HepG2 (cell line): ENCODE measurements around the gene OCSTAMP. TPM values are rescaled to one million over a fixed set of nuclear protein-coding genes. Genes with fewer than 3 reads are reported as not detected.

ENCODE experiments used
- ATRX ChIP-seq: sonication (generic); formaldehyde crosslinking; IDR thresholded peaks from 2 replicates; pipeline ENCODE4 v1.4.0; 2020; ENCODE audit warnings: missing genetic modification reagents, borderline replicate concordance
- GABPA ChIP-seq, 2 experiments: IDR thresholded peaks; 2 replicates each; pipeline ENCODE4 v1.6.1; 2011 to 2016; ENCODE audit warnings: low read depth in 2 of 2, low read length in 1 of 2, missing biosample characterization in 1 of 2, missing genetic modification characterization in 1 of 2
- GPN1 ChIP-seq: sonication (generic); formaldehyde crosslinking; IDR thresholded peaks from 2 replicates; pipeline ENCODE4 v1.5.1; 2020; ENCODE audit warnings: missing genetic modification reagents, borderline replicate concordance
- LCORL ChIP-seq, 2 experiments: fragments of 450-650 bp in 1 of 2; sonication (generic) in 1 of 2; formaldehyde crosslinking in 1 of 2; IDR thresholded peaks; 2 replicates each; pipeline versions ENCODE4 v1.5.0 to v1.6.1; 2017 to 2020; ENCODE audit warnings: antibody characterized with exemption in 1 of 2, missing genetic modification reagents in 1 of 2
- RXRB ChIP-seq: IDR thresholded peaks from 2 replicates; pipeline ENCODE4 v1.6.1; 2016; ENCODE audit warnings: borderline replicate concordance, missing genetic modification reagents, missing compliant biosample characterization
- SATB2 ChIP-seq: sonication (generic); formaldehyde crosslinking; IDR thresholded peaks from 2 replicates; pipeline ENCODE4 v1.5.0; 2020; ENCODE audit warnings: missing genetic modification reagents
- SYNCRIP ChIP-seq: fragments of 200-400 bp; formaldehyde crosslinking; IDR thresholded peaks from 2 replicates; pipeline ENCODE4 v1.6.1; 2018; ENCODE audit warnings: mild to moderate bottlenecking, low read depth, low read length; ENCODE audit not compliant: insufficient read depth
- ZNF124 ChIP-seq: sonication (generic); formaldehyde crosslinking; IDR thresholded peaks from 2 replicates; pipeline ENCODE4 v1.4.0; 2020; ENCODE audit warnings: missing genetic modification reagents
- ZNF225 ChIP-seq: sonication (generic); formaldehyde crosslinking; IDR thresholded peaks from 2 replicates; pipeline ENCODE4 v1.4.0; 2020; ENCODE audit warnings: mild to moderate bottlenecking, missing genetic modification reagents
- ZNF354B ChIP-seq: sonication (generic); formaldehyde crosslinking; IDR thresholded peaks from 2 replicates; pipeline ENCODE4 v1.8.0; 2022; ENCODE audit warnings: mild to moderate bottlenecking, missing genetic modification reagents
- ZNF747 ChIP-seq: sonication (generic); formaldehyde crosslinking; IDR thresholded peaks from 2 replicates; pipeline ENCODE4 v1.8.1; 2023; ENCODE audit warnings: missing genetic modification reagents, mild to moderate bottlenecking, borderline replicate concordance
- ZNF749 ChIP-seq: sonication (generic); formaldehyde crosslinking; IDR thresholded peaks from 2 replicates; pipeline ENCODE4 v1.8.0; 2022; ENCODE audit warnings: mild to moderate bottlenecking, missing genetic modification reagents, moderate library complexity, borderline replicate concordance
- ZNF879 ChIP-seq: sonication (generic); formaldehyde crosslinking; IDR thresholded peaks from 2 replicates; pipeline ENCODE4 v1.8.1; 2023; ENCODE audit warnings: missing genetic modification reagents
- polyA plus RNA-seq, 8 experiments: library from polyadenylated mRNA; depleted of rRNA in 3 of 8; stranded (reverse) in 7 of 8; unstranded in 1 of 8; fragments of >200 nt; fragmentation: Illumina TruSeq in 4 of 8; extraction: Trizol in 4 of 8; gene quantifications; 2 replicates each; pipeline versions ENCODE4 v1.2.1 to v1.2.3, GENCODE V29; 2011 to 2016; ENCODE audit warnings: low read depth in 4 of 8, missing spikeins in 1 of 8, mixed read lengths in 1 of 8; ENCODE audit not compliant: insufficient read depth in 1 of 8
- total RNA-seq, 5 experiments: library from RNA; depleted of rRNA; stranded (reverse); fragments of >200 nt; fragmentation: Illumina TruSeq; extraction: Trizol; gene quantifications; 2 replicates each; pipeline ENCODE4 v1.2.3, GENCODE V29; 2016; ENCODE audit warnings: low read depth in 1 of 5
- TF ChIP-seq, protein P1 (sequence below): sonication (generic); formaldehyde crosslinking; IDR thresholded peaks from 2 replicates; pipeline ENCODE4 v1.9.0; 2021; ENCODE audit warnings: missing genetic modification reagents, mild to moderate bottlenecking, borderline replicate concordance
- TF ChIP-seq, protein P2 (sequence below), 2 experiments: fragments of 450-650 bp in 1 of 2; sonication (generic) in 1 of 2; formaldehyde crosslinking in 1 of 2; IDR thresholded peaks; 2 replicates each; pipeline versions ENCODE4 v1.6.1 to v1.8.0; 2016 to 2022; ENCODE audit warnings: antibody characterized with exemption in 1 of 2, mild to moderate bottlenecking in 1 of 2, missing genetic modification reagents in 1 of 2
- TF ChIP-seq, protein P3 (sequence below): sonication (generic); formaldehyde crosslinking; IDR thresholded peaks from 2 replicates; pipeline ENCODE4 v1.5.0; 2020; ENCODE audit warnings: missing genetic modification reagents
- TF ChIP-seq, protein P4 (sequence below): IDR thresholded peaks from 2 replicates; pipeline ENCODE4 v1.6.1; 2012; ENCODE audit warnings: inconsistent platforms

Gene OCSTAMP
- total and polyA plus RNA-seq, 2 of the 13 experiments (the other 11 are each of a cell fraction or from before 2014, with no cell fraction given) = not detected

DNA sequence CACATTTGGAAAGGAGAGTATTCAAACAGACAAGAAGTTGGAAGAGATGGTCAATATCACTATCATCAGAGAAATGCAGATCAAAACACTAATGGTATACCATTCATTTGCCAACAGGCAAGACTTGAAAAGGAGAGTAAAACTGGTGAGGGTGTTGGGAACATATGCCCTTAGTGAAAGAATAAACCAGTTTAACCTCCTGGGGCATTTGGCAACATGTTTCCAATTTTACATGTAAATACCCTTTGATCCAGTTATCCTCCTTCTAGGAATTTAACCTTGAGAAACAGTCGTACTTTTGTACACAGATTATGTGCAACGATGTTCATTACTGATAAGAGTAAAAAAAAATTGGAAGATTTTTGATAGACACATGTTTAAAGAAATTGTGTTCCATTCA is 34.1 kb upstream of the OCSTAMP start (continued):
- TF ChIP-seq ZNF749 (CRISPR knock-in tag) (no peak), SYNCRIP (no peak), RXRB (peak; percentile 95), LCORL (IDR thresholded peaks at IDR 0.05) (no peak), LCORL (CRISPR knock-in tag; IDR thresholded peaks at IDR 0.05) (peak; percentile 54; the same call in 1 of the 2 replicates), ZNF124 (CRISPR knock-in tag) (no peak), ZNF354B (no peak), ATRX (CRISPR knock-in tag) (no peak), ZNF747 (CRISPR knock-in tag) (no peak), GABPA (IDR thresholded peaks at IDR 0.05; ENCODE audit: low read depth, low read length) (no peak), GABPA (CRISPR knock-in tag; IDR thresholded peaks at IDR 0.05; ENCODE audit: low read depth) (0 out of 2 replicates have a peak, but pooled peaks have one; percentile 9), SATB2 (CRISPR knock-in tag) (no peak), GPN1 (CRISPR knock-in tag) (no peak), ZNF225 (CRISPR knock-in tag) (no peak), ZNF879 (CRISPR knock-in tag) (no peak)
- TF ChIP-seq, protein P1, sequence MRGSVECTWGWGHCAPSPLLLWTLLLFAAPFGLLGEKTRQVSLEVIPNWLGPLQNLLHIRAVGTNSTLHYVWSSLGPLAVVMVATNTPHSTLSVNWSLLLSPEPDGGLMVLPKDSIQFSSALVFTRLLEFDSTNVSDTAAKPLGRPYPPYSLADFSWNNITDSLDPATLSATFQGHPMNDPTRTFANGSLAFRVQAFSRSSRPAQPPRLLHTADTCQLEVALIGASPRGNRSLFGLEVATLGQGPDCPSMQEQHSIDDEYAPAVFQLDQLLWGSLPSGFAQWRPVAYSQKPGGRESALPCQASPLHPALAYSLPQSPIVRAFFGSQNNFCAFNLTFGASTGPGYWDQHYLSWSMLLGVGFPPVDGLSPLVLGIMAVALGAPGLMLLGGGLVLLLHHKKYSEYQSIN (CRISPR knock-in tag) = no peak
- TF ChIP-seq, protein P2, sequence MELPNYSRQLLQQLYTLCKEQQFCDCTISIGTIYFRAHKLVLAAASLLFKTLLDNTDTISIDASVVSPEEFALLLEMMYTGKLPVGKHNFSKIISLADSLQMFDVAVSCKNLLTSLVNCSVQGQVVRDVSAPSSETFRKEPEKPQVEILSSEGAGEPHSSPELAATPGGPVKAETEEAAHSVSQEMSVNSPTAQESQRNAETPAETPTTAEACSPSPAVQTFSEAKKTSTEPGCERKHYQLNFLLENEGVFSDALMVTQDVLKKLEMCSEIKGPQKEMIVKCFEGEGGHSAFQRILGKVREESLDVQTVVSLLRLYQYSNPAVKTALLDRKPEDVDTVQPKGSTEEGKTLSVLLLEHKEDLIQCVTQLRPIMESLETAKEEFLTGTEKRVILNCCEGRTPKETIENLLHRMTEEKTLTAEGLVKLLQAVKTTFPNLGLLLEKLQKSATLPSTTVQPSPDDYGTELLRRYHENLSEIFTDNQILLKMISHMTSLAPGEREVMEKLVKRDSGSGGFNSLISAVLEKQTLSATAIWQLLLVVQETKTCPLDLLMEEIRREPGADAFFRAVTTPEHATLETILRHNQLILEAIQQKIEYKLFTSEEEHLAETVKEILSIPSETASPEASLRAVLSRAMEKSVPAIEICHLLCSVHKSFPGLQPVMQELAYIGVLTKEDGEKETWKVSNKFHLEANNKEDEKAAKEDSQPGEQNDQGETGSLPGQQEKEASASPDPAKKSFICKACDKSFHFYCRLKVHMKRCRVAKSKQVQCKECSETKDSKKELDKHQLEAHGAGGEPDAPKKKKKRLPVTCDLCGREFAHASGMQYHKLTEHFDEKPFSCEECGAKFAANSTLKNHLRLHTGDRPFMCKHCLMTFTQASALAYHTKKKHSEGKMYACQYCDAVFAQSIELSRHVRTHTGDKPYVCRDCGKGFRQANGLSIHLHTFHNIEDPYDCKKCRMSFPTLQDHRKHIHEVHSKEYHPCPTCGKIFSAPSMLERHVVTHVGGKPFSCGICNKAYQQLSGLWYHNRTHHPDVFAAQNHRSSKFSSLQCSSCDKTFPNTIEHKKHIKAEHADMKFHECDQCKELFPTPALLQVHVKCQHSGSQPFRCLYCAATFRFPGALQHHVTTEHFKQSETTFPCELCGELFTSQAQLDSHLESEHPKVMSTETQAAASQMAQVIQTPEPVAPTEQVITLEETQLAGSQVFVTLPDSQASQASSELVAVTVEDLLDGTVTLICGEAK (IDR thresholded peaks at IDR 0.05) = no peak
- TF ChIP-seq, protein P2 (CRISPR knock-in tag; IDR thresholded peaks at IDR 0.05) = no peak
- TF ChIP-seq, protein P3, sequence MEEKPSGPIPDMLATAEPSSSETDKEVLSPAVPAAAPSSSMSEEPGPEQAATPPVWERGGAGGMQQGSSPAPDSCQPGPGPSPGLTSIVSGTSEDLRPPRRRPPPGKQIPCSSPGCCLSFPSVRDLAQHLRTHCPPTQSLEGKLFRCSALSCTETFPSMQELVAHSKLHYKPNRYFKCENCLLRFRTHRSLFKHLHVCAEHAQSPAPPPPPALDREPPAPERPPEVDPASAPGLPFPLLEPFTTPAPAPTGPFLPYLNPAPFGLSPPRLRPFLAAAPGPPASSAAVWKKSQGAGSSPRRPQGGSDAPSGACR (CRISPR knock-in tag) = no peak; the same call in 1 of the 2 replicates
- TF ChIP-seq, protein P4, sequence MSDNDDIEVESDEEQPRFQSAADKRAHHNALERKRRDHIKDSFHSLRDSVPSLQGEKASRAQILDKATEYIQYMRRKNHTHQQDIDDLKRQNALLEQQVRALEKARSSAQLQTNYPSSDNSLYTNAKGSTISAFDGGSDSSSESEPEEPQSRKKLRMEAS = no peak
